Endothelial cell of umbilical vein (primary cell): Measurements from ENCODE around the gene SPRR1B. TPM values are rescaled to one million over a fixed set of nuclear protein-coding genes. Genes with fewer than 3 reads are reported as not detected.

Source experiments
- BruUV-seq: library from RNA; stranded (reverse); fragments of 400-500 nt; replicated peaks from 2 replicates; lab custom pipeline; 2021; lab: Mats Ljungman, UMichigan
- CTCF ChIA-PET: fragments of 300-600, 350-600 bp; sonication (Branson Sonifier 250); formaldehyde crosslinking; loops from one replicate; lab custom pipeline; 2021; ENCODE audit warnings: antibody characterized with exemption, inconsistent platforms; lab: Charles Lee
- POLR2A ChIA-PET: fragments of 300-600, 350-600 bp; sonication (Branson Sonifier 250); formaldehyde crosslinking; loops from one replicate; lab custom pipeline; 2021; ENCODE audit warnings: antibody characterized with exemption, inconsistent platforms; lab: Charles Lee
- DNase-seq: peaks from one replicate; pipeline ENCODE4 v3.0.0-alpha.2; 2011; ENCODE audit warnings: low read depth, low spot score
- FAIRE-seq: peaks from 2 replicates; lab custom pipeline; 2011; peaks lifted over from hg19 to GRCh38; lab: Jason Lieb, UNC
- H2AFZ ChIP-seq: 2 replicates; pipeline ENCODE4 v1.6.0; 2012; ENCODE audit warnings: low read depth, low read length, control low read depth, inconsistent platforms
- H3K27ac ChIP-seq: 2 replicates; pipeline ENCODE4 v1.5.1; 2011; ENCODE audit warnings: low read depth, mild to moderate bottlenecking, control low read depth, low read length, moderate library complexity; ENCODE audit not compliant: insufficient read depth
- H3K27me3 ChIP-seq, 2 experiments: 2 replicates each; pipeline versions ENCODE4 v1.6.0 to v1.6.1; 2011; ENCODE audit warnings: low read length in 2 of 2, mixed read lengths in 1 of 2; ENCODE audit not compliant: control insufficient read depth in 2 of 2, insufficient read depth in 2 of 2
- H3K36me3 ChIP-seq, 2 experiments: 2 replicates in 1 of 2; 3 replicates in 1 of 2; pipeline ENCODE4 v1.5.1; 2011; ENCODE audit warnings: low read length in 2 of 2, mild to moderate bottlenecking in 1 of 2, moderate library complexity in 1 of 2; ENCODE audit not compliant: control insufficient read depth in 2 of 2, insufficient read depth in 2 of 2; ENCODE audit errors: extremely low read depth in 1 of 2
- H3K4me1 ChIP-seq: 3 replicates; pipeline ENCODE4 v1.5.1; 2011; ENCODE audit warnings: mild to moderate bottlenecking, low read length; ENCODE audit not compliant: control insufficient read depth, insufficient read depth; ENCODE audit errors: extremely low read depth
- H3K4me2 ChIP-seq: 2 replicates; pipeline ENCODE4 v1.6.1; 2011; ENCODE audit warnings: low read length, control low read depth, mixed read lengths; ENCODE audit not compliant: insufficient read depth
- H3K4me3 ChIP-seq, 3 experiments: fragments of 200-600 bp in 1 of 3; sonication (generic), shearing (Covaris generic) in 1 of 3; replicated peaks in 1 of 3; 2 replicates each; pipeline ENCODE4 v1.5.1; 2011 to 2016; ENCODE audit warnings: control low read depth in 3 of 3, low read length in 3 of 3, mild to moderate bottlenecking in 2 of 3, inconsistent platforms in 1 of 3, low read depth in 1 of 3, moderate library complexity in 1 of 3; ENCODE audit not compliant: insufficient read depth in 1 of 3
- H3K79me2 ChIP-seq: 2 replicates; pipeline ENCODE4 v1.6.0; 2012; ENCODE audit warnings: low read length, inconsistent platforms; ENCODE audit not compliant: control insufficient read depth, insufficient read depth
- H3K9ac ChIP-seq: replicated peaks from 2 replicates; pipeline ENCODE3; 2011; ENCODE audit warnings: low read length, control low read depth; ENCODE audit not compliant: insufficient read depth; ENCODE audit errors: extremely low read depth
- H3K9me1 ChIP-seq: replicated peaks from 3 replicates; pipeline ENCODE4 v1.6.0; 2011; ENCODE audit warnings: mild to moderate bottlenecking, low read length; ENCODE audit not compliant: control insufficient read depth, insufficient read depth; ENCODE audit errors: extremely low read depth
- H3K9me3 ChIP-seq: replicated peaks from 2 replicates; pipeline ENCODE4 v1.5.1; 2012; ENCODE audit warnings: low read length, inconsistent platforms; ENCODE audit not compliant: control insufficient read depth, insufficient read depth
- H4K20me1 ChIP-seq: replicated peaks from 2 replicates; pipeline ENCODE3; 2011; ENCODE audit warnings: mild to moderate bottlenecking, low read length; ENCODE audit not compliant: control insufficient read depth, insufficient read depth; ENCODE audit errors: extremely low read depth
- EZH2 ChIP-seq: IDR thresholded peaks from 2 replicates; pipeline ENCODE4 v1.6.1; 2012; ENCODE audit warnings: borderline replicate concordance, low read depth, mild to moderate bottlenecking, moderate library complexity, low read length, inconsistent platforms; ENCODE audit not compliant: severe bottlenecking
- FOS ChIP-seq: IDR thresholded peaks from 2 replicates; pipeline ENCODE4 v1.6.1; 2011; ENCODE audit warnings: mild to moderate bottlenecking, low read length, moderate library complexity, borderline replicate concordance; ENCODE audit not compliant: insufficient read depth
- GATA2 ChIP-seq: IDR thresholded peaks from 2 replicates; pipeline ENCODE4 v1.7.0; 2011; ENCODE audit warnings: low read depth, mild to moderate bottlenecking, moderate library complexity, mixed read lengths, low read length; ENCODE audit not compliant: insufficient read length, insufficient read depth
- JUN ChIP-seq: IDR thresholded peaks from 2 replicates; pipeline ENCODE4 v1.6.1; 2011; ENCODE audit warnings: borderline replicate concordance, low read depth; ENCODE audit not compliant: insufficient read length, insufficient read depth
- MYC ChIP-seq: IDR thresholded peaks from one replicate; pipeline ENCODE4 v1.6.1; 2011; ENCODE audit warnings: mild to moderate bottlenecking, low read depth, low read length
- POLR2A ChIP-seq: IDR thresholded peaks from 2 replicates; pipeline ENCODE4 v1.6.1; 2012; ENCODE audit warnings: low read depth, mild to moderate bottlenecking, control low read depth, low read length
- POLR2AphosphoS5 ChIP-seq: IDR thresholded peaks from 2 replicates; pipeline ENCODE4 v1.6.1; 2012; ENCODE audit warnings: low read depth, mild to moderate bottlenecking, control low read depth, low read length, moderate library complexity; ENCODE audit not compliant: insufficient read depth
- dilution Hi-C: fragments of 300-500 bp; cut with MboI; formaldehyde crosslinking; loops from one replicate; pipeline ENCODE4 v1.15.0; 2019; ENCODE audit warnings: low sequenced_read_pairs; ENCODE audit not compliant: extremely low pct_ligation_motif_present
- intact Hi-C: fragments of 100-400 bp; cut with micrococcal nuclease; formaldehyde crosslinking; loops from one replicate; pipeline ENCODE4 v1.10.0; 2022
- polyA plus RNA-seq, 4 experiments: library from polyadenylated mRNA; depleted of rRNA in 3 of 4; stranded (reverse) in 3 of 4; unstranded in 1 of 4; fragments of >200 nt; gene quantifications; 2 replicates each; pipeline versions ENCODE4 v1.2.1 to v1.2.3, GENCODE V29; 2011 to 2012; ENCODE audit warnings: missing spikeins in 1 of 4
- total RNA-seq: library from RNA; stranded (reverse); gene quantifications from 2 replicates; pipeline ENCODE4 v1.2.3, GENCODE V29; 2021
- TF ChIP-seq, protein P1 (sequence below): IDR thresholded peaks from 2 replicates; pipeline ENCODE4 v1.6.1; 2011; ENCODE audit not compliant: insufficient read depth, insufficient read length
- TF ChIP-seq, protein P2 (sequence below), 2 donors: IDR thresholded peaks; 1 replicate in 1 of 2; 2 replicates in 1 of 2; pipeline ENCODE4 v1.5.1; 2011; ENCODE audit warnings: low read length in 2 of 2, mild to moderate bottlenecking in 2 of 2, moderate library complexity in 2 of 2, control low read depth in 1 of 2, inconsistent platforms in 1 of 2, low read depth in 1 of 2; ENCODE audit not compliant: insufficient read depth in 1 of 2; ENCODE audit errors: extremely low read depth in 1 of 2

The SPRR1B gene
- total and polyA plus RNA-seq, 2 donors (not counting 3 experiments of a cell fraction or from before 2014, with no cell fraction given): not detected

DNA sequence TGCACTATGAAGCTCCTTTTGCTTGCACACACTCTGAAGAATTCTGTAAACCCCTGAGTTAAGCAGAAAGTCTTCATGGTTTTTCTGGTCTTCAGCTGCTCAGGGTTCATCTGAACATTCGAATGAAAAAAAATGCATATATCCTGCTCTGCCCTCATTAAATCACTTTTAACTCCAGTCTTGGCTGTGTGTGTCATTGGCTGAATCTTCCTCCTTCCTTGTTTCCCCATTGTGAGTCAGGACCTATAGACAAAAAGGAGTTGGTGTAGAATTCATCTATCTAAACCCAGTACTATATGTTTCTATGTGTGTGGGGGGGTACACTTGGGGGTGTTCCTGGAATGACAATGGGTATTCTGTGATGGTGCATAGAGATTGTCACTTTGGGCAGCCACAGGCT is 6.6 kb upstream of the SPRR1B start:
- no peak overlapping the region for H3K9ac ChIP-seq
- BruUV-seq: no TSS peak
- no peaks in the 10 kb centered on the region for H3K4me1 ChIP-seq
- TF ChIP-seq POLR2A (no peak), EZH2 (no peak), MYC (no peak), POLR2AphosphoS5 (no peak), FOS (no peak), GATA2 (no peak), JUN (no peak)
- TF ChIP-seq, protein P1, sequence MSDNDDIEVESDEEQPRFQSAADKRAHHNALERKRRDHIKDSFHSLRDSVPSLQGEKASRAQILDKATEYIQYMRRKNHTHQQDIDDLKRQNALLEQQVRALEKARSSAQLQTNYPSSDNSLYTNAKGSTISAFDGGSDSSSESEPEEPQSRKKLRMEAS: no peak
- TF ChIP-seq, protein P2, sequence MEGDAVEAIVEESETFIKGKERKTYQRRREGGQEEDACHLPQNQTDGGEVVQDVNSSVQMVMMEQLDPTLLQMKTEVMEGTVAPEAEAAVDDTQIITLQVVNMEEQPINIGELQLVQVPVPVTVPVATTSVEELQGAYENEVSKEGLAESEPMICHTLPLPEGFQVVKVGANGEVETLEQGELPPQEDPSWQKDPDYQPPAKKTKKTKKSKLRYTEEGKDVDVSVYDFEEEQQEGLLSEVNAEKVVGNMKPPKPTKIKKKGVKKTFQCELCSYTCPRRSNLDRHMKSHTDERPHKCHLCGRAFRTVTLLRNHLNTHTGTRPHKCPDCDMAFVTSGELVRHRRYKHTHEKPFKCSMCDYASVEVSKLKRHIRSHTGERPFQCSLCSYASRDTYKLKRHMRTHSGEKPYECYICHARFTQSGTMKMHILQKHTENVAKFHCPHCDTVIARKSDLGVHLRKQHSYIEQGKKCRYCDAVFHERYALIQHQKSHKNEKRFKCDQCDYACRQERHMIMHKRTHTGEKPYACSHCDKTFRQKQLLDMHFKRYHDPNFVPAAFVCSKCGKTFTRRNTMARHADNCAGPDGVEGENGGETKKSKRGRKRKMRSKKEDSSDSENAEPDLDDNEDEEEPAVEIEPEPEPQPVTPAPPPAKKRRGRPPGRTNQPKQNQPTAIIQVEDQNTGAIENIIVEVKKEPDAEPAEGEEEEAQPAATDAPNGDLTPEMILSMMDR (IDR thresholded peaks at IDR 0.05; ENCODE audit: extremely low read depth in 1 of 2, insufficient read depth in 1 of 2, low read depth in 1 of 2, low read length in 2 of 2): no peak
- no peak for DNase-seq
- H3K4me2 ChIP-seq: no peak overlapping the region
- no peak overlapping the region for H2AFZ ChIP-seq
- ChIA-PET POLR2A (no interaction called here), CTCF (no interaction called here)
- no peaks in the 10 kb centered on the region for H4K20me1 ChIP-seq
- H3K79me2 ChIP-seq: no peaks in the 10 kb centered on the region
- no peaks in the 10 kb centered on the region for H3K9me3 ChIP-seq
- no peaks in the 10 kb centered on the region for H3K9me1 ChIP-seq
- H3K36me3 ChIP-seq: no peaks in the 10 kb centered on the region
- no peak overlapping the region for H3K27ac ChIP-seq
- FAIRE-seq: no peak
- H3K27me3 ChIP-seq: no peaks in the 10 kb centered on the region
- dilution Hi-C loops: no loop called here
- intact Hi-C loops: no loop called here
- no peak overlapping the region for H3K4me3 ChIP-seq
